ENCODE results near the gene SPTBN1.

The SPTBN1 gene

GRCh38 chr2:54709336-54709809 lies 253.2 kb downstream of the SPTBN1 start:
- no peak for TF ChIP-seq CTCF (conservative IDR thresholded peaks at IDR 0.05; ENCODE audit: low read length)
- no peak for DNase-seq (ENCODE audit: low read depth)
- H3K4me3 ChIP-seq (ENCODE audit: low read length) = peak overlapping the region; percentile 50

GRCh38 chr2:54710216-54710615 lies 254.1 kb downstream of the SPTBN1 start:
- DNase-seq (ENCODE audit: low read depth) = no peak
- no peak overlapping the region for H3K4me3 ChIP-seq (ENCODE audit: low read length)
- no peak for TF ChIP-seq CTCF (conservative IDR thresholded peaks at IDR 0.05; ENCODE audit: low read length)

DNA sequence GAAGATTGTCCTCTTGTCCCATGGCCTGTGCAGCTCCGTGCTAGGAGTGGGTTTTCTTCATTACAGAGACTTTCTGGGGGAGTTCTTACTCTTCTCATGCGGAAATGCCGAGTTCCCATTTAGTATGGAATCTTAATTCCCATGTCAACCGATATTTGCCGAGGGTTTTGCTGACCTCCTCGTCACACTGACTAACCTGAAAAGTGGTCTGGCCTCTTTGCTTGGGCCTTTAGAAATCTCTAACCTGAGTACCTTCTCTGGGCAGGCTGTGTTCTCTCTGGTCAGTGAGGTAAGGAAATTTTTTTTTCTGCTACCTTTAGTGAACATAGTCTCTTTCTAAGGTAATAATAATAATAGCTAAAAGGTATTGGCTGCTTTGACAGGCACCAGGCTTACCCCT lies 256.4 kb downstream of the SPTBN1 start:
- no peak for TF ChIP-seq CTCF (conservative IDR thresholded peaks at IDR 0.05; ENCODE audit: low read length)
- DNase-seq (ENCODE audit: low read depth) = no peak
- no peak overlapping the region for H3K4me3 ChIP-seq (ENCODE audit: low read length)

DNA sequence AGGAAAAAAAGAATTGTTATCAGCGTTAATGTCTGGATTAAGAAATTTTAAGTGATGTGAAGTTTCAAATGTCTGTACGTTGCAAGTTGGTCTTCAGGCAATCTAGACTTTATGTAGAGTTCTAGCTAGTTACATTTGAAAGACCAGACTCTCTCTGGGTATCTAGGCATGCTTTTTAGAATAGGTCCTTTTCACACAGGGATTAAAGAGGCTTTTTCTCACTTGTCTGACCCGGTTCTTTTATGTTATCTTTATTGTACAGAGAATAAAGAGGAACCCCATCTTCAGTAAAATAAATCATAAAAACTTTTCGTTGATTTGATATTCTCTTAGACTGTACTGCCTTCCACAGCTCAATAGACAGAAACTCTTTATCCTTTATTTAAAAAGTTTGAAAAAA lies 258.9 kb downstream of the SPTBN1 start:
- no peak for DNase-seq (ENCODE audit: low read depth)
- no peak for TF ChIP-seq CTCF (conservative IDR thresholded peaks at IDR 0.05; ENCODE audit: low read length)
- no peak overlapping the region for H3K4me3 ChIP-seq (ENCODE audit: low read length)

- no peak for TF ChIP-seq CTCF (conservative IDR thresholded peaks at IDR 0.05; ENCODE audit: low read length)
- DNase-seq (ENCODE audit: low read depth) = no peak
- H3K4me3 ChIP-seq (ENCODE audit: low read length) = no peak overlapping the region
Observed at GRCh38 chr2:54716375-54716774, 260.2 kb downstream of the SPTBN1 start.

GRCh38 chr2:54720563-54720962 lies 264.4 kb downstream of the SPTBN1 start:
- no peak for TF ChIP-seq CTCF (conservative IDR thresholded peaks at IDR 0.05; ENCODE audit: low read length)
- no peak overlapping the region for H3K4me3 ChIP-seq (ENCODE audit: low read length)
- no peak for DNase-seq (ENCODE audit: low read depth)
